Liver (tissue), 9 donors: Measurements from ENCODE around the gene PLA2G4D. TPM values are rescaled to one million over a fixed set of nuclear protein-coding genes. Genes with fewer than 3 reads are reported as not detected.

Source experiments
- DNase-seq: peaks from one replicate; pipeline ENCODE4 v3.0.0-alpha.2; 2017; ENCODE audit warnings: low spot score
- H3K27ac ChIP-seq, 2 donors: one replicate each; pipeline ENCODE4 v1.7.0; 2013; ENCODE audit warnings: inconsistent platforms in 2 of 2, low read length in 2 of 2, control low read depth in 1 of 2, low read depth in 1 of 2, mild to moderate bottlenecking in 1 of 2
- H3K27me3 ChIP-seq, 4 donors: one replicate each; pipeline versions ENCODE4 v1.6.1 to v1.7.0; 2013; ENCODE audit warnings: low read length in 3 of 4, inconsistent platforms in 1 of 4, mild to moderate bottlenecking in 1 of 4, moderate library complexity in 1 of 4; ENCODE audit not compliant: control insufficient read depth in 4 of 4, insufficient read depth in 4 of 4
- H3K36me3 ChIP-seq, 4 donors: one replicate each; pipeline versions ENCODE4 v1.6.1 to v1.7.0; 2013; ENCODE audit warnings: low read length in 3 of 4, mild to moderate bottlenecking in 3 of 4, low read depth in 1 of 4, moderate library complexity in 1 of 4; ENCODE audit not compliant: control insufficient read depth in 4 of 4, insufficient read depth in 3 of 4
- H3K4me1 ChIP-seq, 4 donors: one replicate each; pipeline versions ENCODE4 v1.6.1 to v1.7.0; 2013; ENCODE audit warnings: low read length in 3 of 4, mild to moderate bottlenecking in 3 of 4, moderate library complexity in 1 of 4; ENCODE audit not compliant: control insufficient read depth in 4 of 4, insufficient read depth in 4 of 4
- H3K4me3 ChIP-seq, 3 donors: one replicate each; pipeline versions ENCODE4 v1.6.1 to v1.7.0; 2013; ENCODE audit warnings: low read length in 3 of 3, control low read depth in 1 of 3, low read depth in 1 of 3, mild to moderate bottlenecking in 1 of 3
- H3K9ac ChIP-seq, 2 donors: one replicate each; pipeline ENCODE4 v1.7.0; 2013; ENCODE audit warnings: low read length in 2 of 2, mild to moderate bottlenecking in 2 of 2, moderate library complexity in 2 of 2, control low read depth in 1 of 2, low read depth in 1 of 2
- H3K9me3 ChIP-seq, 4 donors: one replicate each; pipeline versions ENCODE4 v1.6.1 to v1.7.0; 2013; ENCODE audit warnings: low read length in 3 of 4; ENCODE audit not compliant: control insufficient read depth in 4 of 4
- EGR1 ChIP-seq, 2 donors: IDR thresholded peaks; 2 replicates each; pipeline ENCODE4 v1.6.1; 2016 to 2018; ENCODE audit warnings: antibody characterized with exemption in 2 of 2, low read depth in 2 of 2
- FOXA1 ChIP-seq: IDR thresholded peaks from 2 replicates; pipeline ENCODE4 v1.6.1; 2016; ENCODE audit warnings: antibody characterized with exemption
- FOXA2 ChIP-seq: IDR thresholded peaks from 2 replicates; pipeline ENCODE4 v1.6.1; 2016; ENCODE audit warnings: antibody characterized with exemption
- GABPA ChIP-seq, 2 donors: IDR thresholded peaks in 1 of 2; conservative IDR thresholded peaks in 1 of 2; 2 replicates each; pipeline ENCODE4 v1.6.1; 2016; ENCODE audit warnings: antibody characterized with exemption in 2 of 2, mild to moderate bottlenecking in 1 of 2, moderate library complexity in 1 of 2
- HNF4A ChIP-seq, 2 donors: conservative IDR thresholded peaks; 2 replicates each; pipeline ENCODE4 v1.6.1; 2016; ENCODE audit warnings: antibody characterized with exemption in 2 of 2, mild to moderate bottlenecking in 2 of 2
- HNF4G ChIP-seq: IDR thresholded peaks from 2 replicates; pipeline ENCODE4 v1.6.1; 2016; ENCODE audit warnings: antibody characterized with exemption
- JUND ChIP-seq, 2 donors: IDR thresholded peaks; 2 replicates each; pipeline ENCODE4 v1.6.1; 2016; ENCODE audit warnings: antibody characterized with exemption in 2 of 2
- NR2F2 ChIP-seq: IDR thresholded peaks from 2 replicates; pipeline ENCODE4 v1.6.1; 2016; ENCODE audit warnings: antibody characterized with exemption
- TAF1 ChIP-seq: conservative IDR thresholded peaks from 2 replicates; pipeline ENCODE4 v1.6.1; 2016; ENCODE audit warnings: antibody characterized with exemption, mild to moderate bottlenecking
- WGBS: extraction: QIAGEN DNeasy Blood & Tissue Kit; methylation state at CpG from one replicate; pipeline ENCODE4 v1.1.7; 2013; 5-methylcytosine and 5-hydroxymethylcytosine counted together
- polyA plus RNA-seq, 2 donors: library from polyadenylated mRNA; stranded (reverse) in 1 of 2; unstranded in 1 of 2; fragments of 200-250 nt in 1 of 2; fragments of >200 nt in 1 of 2; fragmentation: Nextera tagmentation in 1 of 2; extraction: Ambion mirVana in 1 of 2; gene quantifications; one replicate each; pipeline versions ENCODE4 v1.2.1 to v1.2.3, GENCODE V29; 2013 to 2015
- total RNA-seq, 2 donors: library from RNA; depleted of rRNA; stranded (reverse); fragments of >200 nt; gene quantifications; one replicate each; pipeline ENCODE4 v1.2.3, GENCODE V29; 2014
- TF ChIP-seq, protein P1 (sequence below): IDR thresholded peaks from 2 replicates; pipeline ENCODE4 v1.6.1; 2016; ENCODE audit warnings: antibody characterized with exemption
- TF ChIP-seq, protein P2 (sequence below): fragments of 150-350 bp; IDR thresholded peaks from 2 replicates; pipeline ENCODE4 v1.5.1; 2017; ENCODE audit warnings: improper control_type of control experiment, low read depth, low read length; ENCODE audit not compliant: missing input control
- TF ChIP-seq, protein P3 (sequence below): IDR thresholded peaks from 2 replicates; pipeline ENCODE4 v1.6.1; 2016; ENCODE audit warnings: antibody characterized with exemption
- TF ChIP-seq, protein P4 (sequence below): IDR thresholded peaks from 2 replicates; pipeline ENCODE4 v1.6.1; 2016; ENCODE audit warnings: antibody characterized with exemption, mild to moderate bottlenecking
- donor health status: healthy.
- donor health status: healthy.
- donor health status: healthy.
- donor health status: healthy.
- donor health status: healthy.

The PLA2G4D gene
- total and polyA plus RNA-seq, 4 donors, result not detected

DNA sequence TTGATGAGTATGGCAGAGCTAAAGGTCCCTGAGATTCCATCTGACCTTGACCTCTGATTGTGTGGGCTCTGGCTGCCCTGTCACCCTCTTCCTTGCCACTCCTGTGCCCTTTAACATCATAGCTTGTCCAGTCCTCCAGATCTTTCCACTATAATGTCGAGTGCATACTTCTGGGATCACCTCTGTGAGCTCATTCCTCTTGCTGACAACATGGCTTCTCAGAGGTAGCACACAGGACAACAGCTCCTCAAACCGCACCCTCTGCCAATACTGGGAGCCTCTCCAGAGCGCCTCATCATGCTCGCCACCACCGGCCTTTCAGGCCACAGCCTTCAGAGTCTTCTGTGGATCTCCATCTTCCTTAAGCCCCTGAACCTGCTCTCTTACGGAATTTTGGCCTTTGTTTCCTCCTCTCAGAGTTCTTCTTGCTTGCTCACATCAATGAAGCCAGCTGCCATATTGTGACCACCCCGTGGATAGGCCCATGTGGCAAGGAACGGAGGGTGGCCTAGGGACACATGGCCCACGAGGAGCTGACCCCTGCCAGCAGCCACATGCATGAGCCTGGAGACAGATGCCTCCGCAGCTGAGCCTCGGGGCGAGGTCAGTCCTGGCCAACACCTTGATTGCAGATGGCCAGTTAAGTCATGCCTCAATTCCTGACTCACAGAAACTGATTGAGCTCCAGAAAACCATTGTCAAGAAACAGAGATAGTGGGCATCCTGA, 31.1 kb downstream of the PLA2G4D start:
- TF ChIP-seq HNF4G (no peak), FOXA2 (no peak), FOXA1 (no peak), HNF4A (conservative IDR thresholded peaks at IDR 0.05) (no peak), NR2F2 (no peak), GABPA (IDR thresholded peaks at IDR 0.05 in 1 of 2, conservative IDR thresholded peaks at IDR 0.05 in 1 of 2) (no peak), JUND (IDR thresholded peaks at IDR 0.05) (no peak)
- TF ChIP-seq, protein P1, sequence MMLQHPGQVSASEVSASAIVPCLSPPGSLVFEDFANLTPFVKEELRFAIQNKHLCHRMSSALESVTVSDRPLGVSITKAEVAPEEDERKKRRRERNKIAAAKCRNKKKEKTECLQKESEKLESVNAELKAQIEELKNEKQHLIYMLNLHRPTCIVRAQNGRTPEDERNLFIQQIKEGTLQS, result no peak
- TF ChIP-seq, protein P2, sequence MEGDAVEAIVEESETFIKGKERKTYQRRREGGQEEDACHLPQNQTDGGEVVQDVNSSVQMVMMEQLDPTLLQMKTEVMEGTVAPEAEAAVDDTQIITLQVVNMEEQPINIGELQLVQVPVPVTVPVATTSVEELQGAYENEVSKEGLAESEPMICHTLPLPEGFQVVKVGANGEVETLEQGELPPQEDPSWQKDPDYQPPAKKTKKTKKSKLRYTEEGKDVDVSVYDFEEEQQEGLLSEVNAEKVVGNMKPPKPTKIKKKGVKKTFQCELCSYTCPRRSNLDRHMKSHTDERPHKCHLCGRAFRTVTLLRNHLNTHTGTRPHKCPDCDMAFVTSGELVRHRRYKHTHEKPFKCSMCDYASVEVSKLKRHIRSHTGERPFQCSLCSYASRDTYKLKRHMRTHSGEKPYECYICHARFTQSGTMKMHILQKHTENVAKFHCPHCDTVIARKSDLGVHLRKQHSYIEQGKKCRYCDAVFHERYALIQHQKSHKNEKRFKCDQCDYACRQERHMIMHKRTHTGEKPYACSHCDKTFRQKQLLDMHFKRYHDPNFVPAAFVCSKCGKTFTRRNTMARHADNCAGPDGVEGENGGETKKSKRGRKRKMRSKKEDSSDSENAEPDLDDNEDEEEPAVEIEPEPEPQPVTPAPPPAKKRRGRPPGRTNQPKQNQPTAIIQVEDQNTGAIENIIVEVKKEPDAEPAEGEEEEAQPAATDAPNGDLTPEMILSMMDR, result no peak
- TF ChIP-seq, protein P3, sequence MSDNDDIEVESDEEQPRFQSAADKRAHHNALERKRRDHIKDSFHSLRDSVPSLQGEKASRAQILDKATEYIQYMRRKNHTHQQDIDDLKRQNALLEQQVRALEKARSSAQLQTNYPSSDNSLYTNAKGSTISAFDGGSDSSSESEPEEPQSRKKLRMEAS, result no peak
- no peak overlapping the region for H3K27ac ChIP-seq
- 95% methylated on average over 12 of the region's 12 CpGs for WGBS

DNA sequence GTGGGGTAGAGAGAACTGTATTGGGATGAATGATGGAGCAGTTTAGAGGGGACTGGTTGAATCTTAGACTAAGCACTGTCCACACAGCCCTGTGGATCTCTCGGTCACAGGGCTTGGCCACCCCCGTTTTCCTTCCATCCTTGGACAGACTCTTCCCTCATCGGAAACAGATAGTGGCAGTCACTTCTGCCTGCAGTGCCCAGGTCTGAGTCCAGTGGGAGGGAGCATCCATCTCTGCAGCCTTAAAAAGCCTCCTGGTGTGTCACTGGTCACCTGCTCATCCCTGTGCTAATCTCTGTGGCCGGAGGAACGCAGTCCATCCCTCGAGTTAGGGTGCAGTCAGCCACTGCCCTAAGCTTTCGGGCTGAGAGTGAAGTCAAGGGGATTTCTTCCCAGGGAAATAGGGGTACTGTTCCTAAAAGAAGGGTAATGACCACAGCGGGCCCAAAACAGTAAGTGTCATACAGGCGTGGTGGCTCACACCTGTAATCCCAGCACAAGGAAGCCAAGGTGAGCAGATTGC, 32.0 kb downstream of the PLA2G4D start:
- Histone ChIP-seq H3K27me3 (no peaks in the 10 kb centered on the region), H3K36me3 (no peaks in the 10 kb centered on the region), H3K9me3 (no peaks in the 10 kb centered on the region), H3K27ac (no peak overlapping the region), H3K9ac (no peak overlapping the region), H3K4me1 (peaks cover 0 to 14% (median 13%) of the 10 kb centered on the region in 4 donors), H3K4me3 (no peak overlapping the region)
- WGBS, result 96% methylated on average over 9 of the region's 9 CpGs
- no peak for DNase-seq
- TF ChIP-seq EGR1 (IDR thresholded peaks at IDR 0.05; ENCODE audit: low read depth in 2 of 2), result no peak
- no peak for TF ChIP-seq TAF1
- TF ChIP-seq, protein P4, sequence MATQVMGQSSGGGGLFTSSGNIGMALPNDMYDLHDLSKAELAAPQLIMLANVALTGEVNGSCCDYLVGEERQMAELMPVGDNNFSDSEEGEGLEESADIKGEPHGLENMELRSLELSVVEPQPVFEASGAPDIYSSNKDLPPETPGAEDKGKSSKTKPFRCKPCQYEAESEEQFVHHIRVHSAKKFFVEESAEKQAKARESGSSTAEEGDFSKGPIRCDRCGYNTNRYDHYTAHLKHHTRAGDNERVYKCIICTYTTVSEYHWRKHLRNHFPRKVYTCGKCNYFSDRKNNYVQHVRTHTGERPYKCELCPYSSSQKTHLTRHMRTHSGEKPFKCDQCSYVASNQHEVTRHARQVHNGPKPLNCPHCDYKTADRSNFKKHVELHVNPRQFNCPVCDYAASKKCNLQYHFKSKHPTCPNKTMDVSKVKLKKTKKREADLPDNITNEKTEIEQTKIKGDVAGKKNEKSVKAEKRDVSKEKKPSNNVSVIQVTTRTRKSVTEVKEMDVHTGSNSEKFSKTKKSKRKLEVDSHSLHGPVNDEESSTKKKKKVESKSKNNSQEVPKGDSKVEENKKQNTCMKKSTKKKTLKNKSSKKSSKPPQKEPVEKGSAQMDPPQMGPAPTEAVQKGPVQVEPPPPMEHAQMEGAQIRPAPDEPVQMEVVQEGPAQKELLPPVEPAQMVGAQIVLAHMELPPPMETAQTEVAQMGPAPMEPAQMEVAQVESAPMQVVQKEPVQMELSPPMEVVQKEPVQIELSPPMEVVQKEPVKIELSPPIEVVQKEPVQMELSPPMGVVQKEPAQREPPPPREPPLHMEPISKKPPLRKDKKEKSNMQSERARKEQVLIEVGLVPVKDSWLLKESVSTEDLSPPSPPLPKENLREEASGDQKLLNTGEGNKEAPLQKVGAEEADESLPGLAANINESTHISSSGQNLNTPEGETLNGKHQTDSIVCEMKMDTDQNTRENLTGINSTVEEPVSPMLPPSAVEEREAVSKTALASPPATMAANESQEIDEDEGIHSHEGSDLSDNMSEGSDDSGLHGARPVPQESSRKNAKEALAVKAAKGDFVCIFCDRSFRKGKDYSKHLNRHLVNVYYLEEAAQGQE, result no peak
- TF ChIP-seq GABPA (IDR thresholded peaks at IDR 0.05 in 1 of 2, conservative IDR thresholded peaks at IDR 0.05 in 1 of 2), result no peak
- TF ChIP-seq, protein P1, result no peak
- no peak for TF ChIP-seq JUND (IDR thresholded peaks at IDR 0.05)
- TF ChIP-seq HNF4G, result no peak
- TF ChIP-seq, protein P3, result no peak
- TF ChIP-seq, protein P2, result no peak
- no peak for TF ChIP-seq FOXA2

More for the DNA sequence above, 31.1 kb downstream of the PLA2G4D start:
- Histone ChIP-seq H3K4me1 (peaks cover 0 to 14% (median 13%) of the 10 kb centered on the region in 4 donors), H3K4me3 (no peak overlapping the region), H3K36me3 (no peaks in the 10 kb centered on the region), H3K27me3 (no peaks in the 10 kb centered on the region), H3K9me3 (no peaks in the 10 kb centered on the region), H3K9ac (no peak overlapping the region)
- DNase-seq, result no peak
